Measurements from ENCODE around the gene TMEM87B.
"Not testable (repeated sequence)": the region's sequence is repeated elsewhere in the genome, so short reads cannot be mapped to it uniquely, and the experiment has no call there.

Gene TMEM87B

DNA sequence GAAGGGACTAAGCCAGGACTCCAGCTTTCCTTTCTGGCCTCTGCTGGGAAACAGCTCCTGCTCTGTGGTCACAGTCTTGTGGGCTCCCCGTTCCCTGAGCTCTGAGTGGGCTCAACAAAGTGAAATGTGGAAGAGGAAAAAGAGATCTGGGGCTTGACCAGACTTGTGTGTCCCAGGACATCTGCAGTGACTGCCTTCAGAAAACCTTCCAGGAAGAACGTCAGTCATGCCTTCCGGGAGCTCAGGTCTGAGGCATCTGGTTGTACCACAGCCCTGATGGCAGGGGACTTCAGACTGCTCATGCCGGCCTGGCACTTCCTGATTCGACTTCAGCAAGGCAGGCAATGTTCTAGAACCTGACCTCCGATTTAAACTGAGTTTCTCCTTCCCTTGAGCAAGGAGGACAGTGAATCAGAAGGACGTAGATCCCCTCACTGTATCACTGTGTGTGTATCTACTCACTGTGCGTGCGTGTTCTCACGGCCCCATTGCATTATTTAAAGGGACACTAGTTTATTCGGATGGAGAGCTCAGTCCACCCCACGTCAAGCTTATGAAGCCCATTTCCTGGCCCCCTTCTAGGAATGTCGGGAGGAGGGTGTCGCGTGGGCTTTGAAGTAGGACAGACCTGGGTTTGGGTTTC is 82.6 kb downstream of the TMEM87B start:
- Histone ChIP-seq H3K36me3 (ENCODE audit: control insufficient read depth in 1 of 2, insufficient read depth in 2 of 2, low read length in 2 of 2) (no peaks in the 10 kb centered on the region), H3K27ac (ENCODE audit: low read depth, low read length) (no peak overlapping the region), H3K4me1 (ENCODE audit: control insufficient read depth in 1 of 2, insufficient read depth in 2 of 2, low read length in 2 of 2) (peaks cover 9% of the 10 kb centered on the region in 2 donors), H3K27me3 (ENCODE audit: control insufficient read depth in 1 of 2, insufficient read depth in 2 of 2, low read length in 2 of 2) (peaks cover 3 to 5% of the 10 kb centered on the region in 2 donors), H3K9ac (ENCODE audit: low read depth in 1 of 2, low read length in 2 of 2) (peak overlapping the region in 1 of 2 donors; percentile 1), H3K4me3 (ENCODE audit: low read depth in 1 of 2, low read length in 2 of 2) (peak overlapping the region; percentile 59 to 77), H3K9me3 (ENCODE audit: control insufficient read depth in 1 of 2, low read length in 2 of 2) (no peaks in the 10 kb centered on the region)

DNA sequence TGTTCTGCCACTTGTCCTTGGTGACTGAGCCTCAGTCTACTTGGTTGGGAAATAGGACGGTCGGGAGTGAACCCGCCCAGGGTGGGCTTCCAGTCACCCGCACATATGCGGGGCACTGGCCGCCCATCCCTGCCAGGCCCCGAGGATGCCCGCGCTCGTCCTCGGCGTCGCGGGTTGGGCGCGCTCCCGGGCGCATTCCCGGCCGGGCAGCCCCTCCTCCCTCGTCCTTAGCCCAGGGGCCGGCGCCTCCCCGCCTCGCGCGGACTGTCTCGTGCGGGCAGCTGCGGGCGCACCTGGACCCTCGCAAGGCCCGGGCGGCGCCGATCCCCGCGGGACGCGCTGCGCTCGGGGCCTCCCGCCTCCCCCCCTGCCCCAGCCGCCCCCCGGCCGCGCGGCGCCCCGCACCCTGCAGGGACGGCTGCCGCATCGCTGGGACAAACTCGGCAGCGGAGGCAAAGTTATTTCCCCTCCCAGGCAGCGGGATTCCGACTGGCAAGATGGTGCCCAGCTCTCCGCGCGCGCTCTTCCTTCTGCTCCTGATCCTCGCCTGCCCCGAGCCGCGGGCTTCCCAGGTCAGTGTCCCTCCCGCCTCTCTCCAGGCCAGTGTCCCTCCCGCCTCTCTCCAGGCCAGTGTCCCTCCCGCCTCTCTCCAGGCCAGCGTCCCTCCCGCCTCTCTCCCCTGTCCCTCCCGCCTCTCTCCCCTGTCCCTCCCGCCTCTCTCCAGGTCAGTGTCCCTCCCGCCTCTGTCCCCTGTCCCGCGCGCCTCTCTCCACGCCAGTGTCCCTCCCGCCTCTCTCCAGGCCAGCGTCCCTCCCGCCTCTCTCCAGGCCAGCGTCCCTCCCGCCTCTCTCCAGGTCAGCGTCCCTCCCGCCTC is 83.3 kb downstream of the TMEM87B start, which contains the start of gene FBLN7:
Gene FBLN7, plus strand, starts transcription at position 227 of the 874 bp plus-strand sequence. Its CDS starts 271 bp downstream, at position 498.
- Histone ChIP-seq H3K27me3 (ENCODE audit: control insufficient read depth in 1 of 2, insufficient read depth in 2 of 2, low read length in 2 of 2) (peaks cover 3 to 5% of the 10 kb centered on the region in 2 donors), H3K36me3 (ENCODE audit: control insufficient read depth in 1 of 2, insufficient read depth in 2 of 2, low read length in 2 of 2) (no peaks in the 10 kb centered on the region), H3K9ac (ENCODE audit: low read depth in 1 of 2, low read length in 2 of 2) (peak within 1 kb of the TSS in 1 of 2 donors; percentile 1), H3K4me1 (ENCODE audit: control insufficient read depth in 1 of 2, insufficient read depth in 2 of 2, low read length in 2 of 2) (peaks cover 9% of the 10 kb centered on the region in 2 donors), H3K9me3 (ENCODE audit: control insufficient read depth in 1 of 2, low read length in 2 of 2) (no peaks in the 10 kb centered on the region), H3K4me3 (ENCODE audit: low read depth in 1 of 2, low read length in 2 of 2) (peak within 1 kb of the TSS; percentile 59 to 77), H3K27ac (ENCODE audit: low read depth, low read length) (no peak within 1 kb of the TSS)

DNA sequence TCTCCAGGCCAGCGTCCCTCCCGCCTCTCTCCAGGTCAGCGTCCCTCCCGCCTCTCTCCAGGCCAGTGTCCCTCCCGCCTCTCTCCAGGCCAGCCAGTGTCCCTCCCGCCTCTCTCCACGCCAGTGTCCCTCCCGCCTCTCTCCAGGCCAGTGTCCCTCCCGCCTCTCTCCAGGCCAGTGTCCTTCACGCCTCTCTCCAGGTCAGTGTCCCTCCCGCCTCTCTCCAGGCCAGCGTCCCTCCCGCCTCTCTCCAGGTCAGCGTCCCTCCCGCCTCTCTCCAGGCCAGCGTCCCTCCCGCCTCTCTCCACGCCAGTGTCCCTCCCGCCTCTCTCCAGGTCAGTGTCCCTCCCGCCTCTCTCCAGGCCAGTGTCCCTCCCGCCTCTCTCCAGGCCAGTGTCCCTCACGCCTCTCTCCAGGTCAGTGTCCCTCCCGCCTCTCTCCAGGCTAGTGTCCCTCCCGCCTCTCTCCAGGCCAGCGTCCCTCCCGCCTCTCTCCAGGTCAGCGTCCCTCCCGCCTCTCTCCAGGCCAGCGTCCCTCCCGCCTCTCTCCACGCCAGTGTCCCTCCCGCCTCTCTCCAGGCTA is 84.1 kb downstream of the TMEM87B start:
- H3K27me3 ChIP-seq (ENCODE audit: control insufficient read depth in 1 of 2, insufficient read depth in 2 of 2, low read length in 2 of 2); H3K9me3 ChIP-seq (ENCODE audit: control insufficient read depth in 1 of 2, low read length in 2 of 2); H3K27ac ChIP-seq (ENCODE audit: low read depth, low read length); H3K36me3 ChIP-seq (ENCODE audit: control insufficient read depth in 1 of 2, insufficient read depth in 2 of 2, low read length in 2 of 2); H3K4me3 ChIP-seq (ENCODE audit: low read depth in 1 of 2, low read length in 2 of 2); H3K9ac ChIP-seq (ENCODE audit: low read depth in 1 of 2, low read length in 2 of 2); H3K4me1 ChIP-seq (ENCODE audit: control insufficient read depth in 1 of 2, insufficient read depth in 2 of 2, low read length in 2 of 2): not testable (repeated sequence)

DNA sequence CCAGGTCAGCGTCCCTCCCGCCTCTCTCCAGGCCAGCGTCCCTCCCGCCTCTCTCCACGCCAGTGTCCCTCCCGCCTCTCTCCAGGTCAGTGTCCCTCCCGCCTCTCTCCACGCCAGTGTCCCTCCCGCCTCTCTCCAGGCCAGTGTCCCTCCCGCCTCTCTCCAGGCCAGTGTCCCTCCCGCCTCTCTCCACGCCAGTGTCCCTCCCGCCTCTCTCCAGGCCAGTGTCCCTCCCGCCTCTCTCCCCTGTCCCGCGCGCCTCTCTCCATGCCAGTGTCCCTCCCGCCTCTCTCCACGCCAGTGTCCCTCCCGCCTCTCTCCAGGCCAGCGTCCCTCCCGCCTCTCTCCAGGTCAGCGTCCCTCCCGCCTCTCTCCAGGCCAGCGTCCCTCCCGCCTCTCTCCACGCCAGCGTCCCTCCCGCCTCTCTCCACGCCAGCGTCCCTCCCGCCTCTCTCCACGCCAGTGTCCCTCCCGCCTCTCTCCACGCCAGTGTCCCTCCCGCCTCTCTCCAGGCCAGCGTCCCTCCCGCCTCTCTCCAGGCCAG is 84.7 kb downstream of the TMEM87B start:
- H3K9me3 ChIP-seq (ENCODE audit: control insufficient read depth in 1 of 2, low read length in 2 of 2); H3K27me3 ChIP-seq (ENCODE audit: control insufficient read depth in 1 of 2, insufficient read depth in 2 of 2, low read length in 2 of 2); H3K4me3 ChIP-seq (ENCODE audit: low read depth in 1 of 2, low read length in 2 of 2); H3K36me3 ChIP-seq (ENCODE audit: control insufficient read depth in 1 of 2, insufficient read depth in 2 of 2, low read length in 2 of 2); H3K4me1 ChIP-seq (ENCODE audit: control insufficient read depth in 1 of 2, insufficient read depth in 2 of 2, low read length in 2 of 2); H3K27ac ChIP-seq (ENCODE audit: low read depth, low read length); H3K9ac ChIP-seq (ENCODE audit: low read depth in 1 of 2, low read length in 2 of 2): not testable (repeated sequence)

DNA sequence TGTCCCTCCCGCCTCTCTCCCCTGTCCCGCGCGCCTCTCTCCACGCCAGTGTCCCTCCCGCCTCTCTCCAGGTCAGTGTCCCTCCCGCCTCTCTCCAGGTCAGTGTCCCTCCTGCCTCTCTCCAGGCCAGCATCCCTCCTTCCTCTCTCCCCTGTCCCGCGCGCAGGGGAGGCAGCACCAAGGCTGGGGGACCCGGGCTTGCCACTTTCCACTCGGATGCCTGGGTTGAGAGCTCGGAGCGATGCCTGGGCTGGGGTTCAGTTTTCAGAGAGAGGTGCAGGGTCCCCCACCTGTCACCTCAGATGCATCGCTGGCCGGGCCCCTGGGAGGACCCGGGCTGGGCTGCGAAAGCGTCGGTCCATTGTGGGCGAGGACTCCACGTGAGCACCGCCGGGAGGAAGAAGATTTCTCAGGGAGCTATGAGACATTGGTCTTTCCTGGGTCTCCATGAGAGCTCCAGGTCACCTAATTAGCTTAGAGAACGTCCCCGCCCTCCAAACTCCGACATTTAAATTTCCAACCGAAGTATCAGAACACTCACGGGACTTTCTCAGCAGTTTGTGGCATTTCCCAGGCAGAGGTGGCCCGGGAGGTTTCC is 85.2 kb downstream of the TMEM87B start:
- H3K9ac ChIP-seq (ENCODE audit: low read depth in 1 of 2, low read length in 2 of 2): no peak overlapping the region
- H3K4me1 ChIP-seq (ENCODE audit: control insufficient read depth in 1 of 2, insufficient read depth in 2 of 2, low read length in 2 of 2): peaks cover 9% of the 10 kb centered on the region in 2 donors
- no peak overlapping the region for H3K27ac ChIP-seq (ENCODE audit: low read depth, low read length)
- H3K27me3 ChIP-seq (ENCODE audit: control insufficient read depth in 1 of 2, insufficient read depth in 2 of 2, low read length in 2 of 2): peaks cover 3 to 5% of the 10 kb centered on the region in 2 donors
- no peak overlapping the region for H3K4me3 ChIP-seq (ENCODE audit: low read depth in 1 of 2, low read length in 2 of 2)
- no peaks in the 10 kb centered on the region for H3K36me3 ChIP-seq (ENCODE audit: control insufficient read depth in 1 of 2, insufficient read depth in 2 of 2, low read length in 2 of 2)
- H3K9me3 ChIP-seq (ENCODE audit: control insufficient read depth in 1 of 2, low read length in 2 of 2): no peaks in the 10 kb centered on the region

DNA sequence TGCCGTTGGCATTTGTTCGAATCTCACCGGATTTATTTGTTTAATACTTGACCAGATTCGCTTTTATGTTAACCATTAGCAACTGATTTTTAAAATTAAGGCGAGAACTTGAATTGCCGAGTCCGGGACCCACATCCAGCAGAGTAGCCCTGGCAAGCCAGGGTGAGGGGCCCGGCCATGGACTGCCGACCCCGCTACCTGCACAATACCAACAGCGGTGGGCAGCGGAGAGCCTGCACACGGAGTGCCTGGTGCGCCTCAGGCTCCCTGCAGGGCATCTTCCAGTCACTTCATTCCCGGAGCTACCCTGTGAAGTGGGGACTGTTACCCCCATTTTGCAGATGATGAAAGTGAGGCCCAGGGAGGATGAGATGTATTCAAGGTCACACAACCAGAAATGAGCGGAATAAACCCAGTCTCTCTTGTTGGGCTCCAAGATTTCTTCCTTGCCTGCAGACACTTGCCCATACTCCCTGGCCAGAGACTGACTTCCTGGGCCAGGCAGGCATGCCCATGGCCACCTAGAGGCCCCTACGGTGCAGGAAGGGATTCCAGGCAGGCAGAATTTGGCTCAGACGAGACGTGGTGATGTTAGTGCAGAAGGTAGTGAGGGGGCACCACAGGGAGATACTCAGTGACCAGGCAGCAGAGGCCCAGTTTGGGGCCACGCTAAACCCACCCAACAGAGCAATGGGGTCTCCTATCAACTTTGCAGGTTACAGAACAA is 86.0 kb downstream of the TMEM87B start:
- H3K4me3 ChIP-seq (ENCODE audit: low read depth in 1 of 2, low read length in 2 of 2): no peak overlapping the region
- no peaks in the 10 kb centered on the region for H3K36me3 ChIP-seq (ENCODE audit: control insufficient read depth in 1 of 2, insufficient read depth in 2 of 2, low read length in 2 of 2)
- peaks cover 9% of the 10 kb centered on the region in 2 donors for H3K4me1 ChIP-seq (ENCODE audit: control insufficient read depth in 1 of 2, insufficient read depth in 2 of 2, low read length in 2 of 2)

DNA sequence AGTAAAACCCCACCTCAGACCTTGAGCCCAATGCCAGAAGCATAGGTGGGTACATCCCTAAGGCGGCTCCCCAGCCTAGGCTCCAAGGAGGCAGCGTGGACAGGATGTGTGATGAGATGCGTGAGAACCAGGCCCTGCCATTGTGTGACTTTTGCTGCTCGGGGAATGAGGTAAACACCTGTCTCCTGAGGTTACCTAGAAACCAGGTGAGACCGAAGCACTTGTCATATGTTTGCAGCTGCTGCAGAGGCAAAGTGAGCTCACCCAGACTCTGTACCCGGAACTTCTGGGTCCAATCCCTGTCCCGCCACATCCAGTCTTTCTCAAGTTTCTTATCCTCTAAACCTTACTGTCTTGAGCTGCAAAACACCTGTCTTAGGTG is 86.5 kb downstream of the TMEM87B start:
- Histone ChIP-seq H3K9me3 (ENCODE audit: control insufficient read depth in 1 of 2, low read length in 2 of 2) (no peaks in the 10 kb centered on the region), H3K27me3 (ENCODE audit: control insufficient read depth in 1 of 2, insufficient read depth in 2 of 2, low read length in 2 of 2) (peaks cover 3 to 5% of the 10 kb centered on the region in 2 donors), H3K4me3 (ENCODE audit: low read depth in 1 of 2, low read length in 2 of 2) (no peak overlapping the region), H3K4me1 (ENCODE audit: control insufficient read depth in 1 of 2, insufficient read depth in 2 of 2, low read length in 2 of 2) (peaks cover 9% of the 10 kb centered on the region in 2 donors), H3K36me3 (ENCODE audit: control insufficient read depth in 1 of 2, insufficient read depth in 2 of 2, low read length in 2 of 2) (no peaks in the 10 kb centered on the region), H3K9ac (ENCODE audit: low read depth in 1 of 2, low read length in 2 of 2) (no peak overlapping the region), H3K27ac (ENCODE audit: low read depth, low read length) (no peak overlapping the region)

More for the DNA sequence above, 86.0 kb downstream of the TMEM87B start:
- H3K9ac ChIP-seq (ENCODE audit: low read depth in 1 of 2, low read length in 2 of 2): no peak overlapping the region
- no peak overlapping the region for H3K27ac ChIP-seq (ENCODE audit: low read depth, low read length)
- peaks cover 3 to 5% of the 10 kb centered on the region in 2 donors for H3K27me3 ChIP-seq (ENCODE audit: control insufficient read depth in 1 of 2, insufficient read depth in 2 of 2, low read length in 2 of 2)
- H3K9me3 ChIP-seq (ENCODE audit: control insufficient read depth in 1 of 2, low read length in 2 of 2): no peaks in the 10 kb centered on the region

DNA sequence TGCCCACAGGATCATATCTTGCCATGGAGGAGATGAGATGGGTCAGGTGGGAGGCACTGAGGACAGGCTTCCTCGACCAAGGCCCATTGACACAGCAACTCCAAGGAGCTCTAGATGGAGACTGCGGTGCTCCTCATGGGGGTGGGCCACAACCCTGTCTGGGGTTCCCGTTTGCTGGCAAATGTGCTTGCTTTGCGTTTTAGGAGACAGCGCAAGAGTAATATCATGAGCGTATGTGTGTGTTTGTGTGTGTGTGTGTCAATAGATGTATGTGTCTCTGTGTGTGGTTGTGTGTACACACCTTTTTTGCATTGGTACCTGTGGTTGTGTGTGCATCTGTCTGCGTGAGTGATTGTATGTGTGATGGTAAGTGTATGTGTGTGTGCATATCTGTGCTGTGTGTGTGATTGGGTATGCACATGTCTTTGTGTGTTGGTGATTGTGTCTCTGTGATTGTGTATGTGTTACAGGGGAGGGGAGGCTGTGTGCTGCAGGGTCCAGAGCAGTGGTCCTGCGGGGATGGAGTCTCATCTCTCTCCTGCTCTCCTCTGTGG is 87.5 kb downstream of the TMEM87B start:
- Histone ChIP-seq H3K36me3 (ENCODE audit: control insufficient read depth in 1 of 2, insufficient read depth in 2 of 2, low read length in 2 of 2) (no peaks in the 10 kb centered on the region), H3K4me1 (ENCODE audit: control insufficient read depth in 1 of 2, insufficient read depth in 2 of 2, low read length in 2 of 2) (peaks cover 4 to 5% of the 10 kb centered on the region in 2 donors), H3K9ac (ENCODE audit: low read depth in 1 of 2, low read length in 2 of 2) (no peak overlapping the region), H3K4me3 (ENCODE audit: low read depth in 1 of 2, low read length in 2 of 2) (no peak overlapping the region), H3K27me3 (ENCODE audit: control insufficient read depth in 1 of 2, insufficient read depth in 2 of 2, low read length in 2 of 2) (peaks cover 3 to 5% of the 10 kb centered on the region in 2 donors), H3K27ac (ENCODE audit: low read depth, low read length) (no peak overlapping the region), H3K9me3 (ENCODE audit: control insufficient read depth in 1 of 2, low read length in 2 of 2) (no peaks in the 10 kb centered on the region)

DNA sequence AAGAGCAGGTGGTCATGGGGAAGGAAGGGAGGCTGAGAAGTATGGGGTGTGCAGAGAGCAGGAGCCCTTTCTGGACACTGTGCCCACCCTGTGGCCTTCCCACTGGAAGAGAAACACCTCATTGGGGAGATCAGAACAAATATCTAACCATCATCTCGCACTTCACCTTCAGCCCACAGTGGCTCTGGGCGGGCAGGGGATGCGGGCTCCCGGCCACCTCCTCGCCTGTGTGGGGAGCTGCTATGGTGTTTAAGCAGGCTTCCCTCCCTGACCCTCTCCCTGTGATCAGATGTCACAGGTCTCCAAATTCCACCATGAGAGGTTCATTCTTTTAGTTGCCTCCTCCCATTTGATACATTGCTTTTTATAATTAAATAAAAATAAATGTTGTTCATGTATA is 88.1 kb downstream of the TMEM87B start:
- Histone ChIP-seq H3K9me3 (ENCODE audit: control insufficient read depth in 1 of 2, low read length in 2 of 2) (no peaks in the 10 kb centered on the region), H3K4me1 (ENCODE audit: control insufficient read depth in 1 of 2, insufficient read depth in 2 of 2, low read length in 2 of 2) (no peaks in the 10 kb centered on the region), H3K9ac (ENCODE audit: low read depth in 1 of 2, low read length in 2 of 2) (no peak overlapping the region), H3K4me3 (ENCODE audit: low read depth in 1 of 2, low read length in 2 of 2) (no peak overlapping the region), H3K27ac (ENCODE audit: low read depth, low read length) (no peak overlapping the region), H3K27me3 (ENCODE audit: control insufficient read depth in 1 of 2, insufficient read depth in 2 of 2, low read length in 2 of 2) (peaks cover 3 to 5% of the 10 kb centered on the region in 2 donors), H3K36me3 (ENCODE audit: control insufficient read depth in 1 of 2, insufficient read depth in 2 of 2, low read length in 2 of 2) (no peaks in the 10 kb centered on the region)
